Activated CD4-positive, alpha-beta memory T cell treated with anti-CD3 and anti-CD28 coated beads for 36 hours (primary cell): ENCODE results near the gene MRPL34. TPM values are rescaled to one million over a fixed set of nuclear protein-coding genes. Genes with fewer than 3 reads are reported as not detected.

Experiments used
- CTCF ChIA-PET: fragments of 350-600 bp; sonication (Branson Sonifier 250); formaldehyde crosslinking; loops from one replicate; lab custom pipeline; 2021; ENCODE audit warnings: antibody characterized with exemption, inconsistent platforms; lab: Charles Lee
- POLR2A ChIA-PET: fragments of 350-600 bp; sonication (Branson Sonifier 250); formaldehyde crosslinking; loops from one replicate; lab custom pipeline; 2021; ENCODE audit warnings: antibody characterized with exemption; lab: Charles Lee
- DNase-seq: peaks from one replicate; pipeline ENCODE4 v3.0.0-alpha.2; 2020
- H3K27ac Mint-ChIP-seq: one replicate; pipeline ENCODE4 v1.8.0; 2021; ENCODE audit warnings: mixed read lengths
- H3K27me3 Mint-ChIP-seq: one replicate; pipeline ENCODE4 v1.8.0; 2021; ENCODE audit warnings: mixed read lengths
- H3K36me3 Mint-ChIP-seq: one replicate; pipeline ENCODE4 v1.8.0; 2021; ENCODE audit warnings: mixed read lengths
- H3K4me1 Mint-ChIP-seq: one replicate; pipeline ENCODE4 v1.8.0; 2021; ENCODE audit warnings: low read depth, mixed read lengths
- H3K4me3 Mint-ChIP-seq: one replicate; pipeline ENCODE4 v1.8.0; 2021; ENCODE audit warnings: mild to moderate bottlenecking, mixed read lengths
- H3K9me3 Mint-ChIP-seq: one replicate; pipeline ENCODE4 v1.8.0; 2021; ENCODE audit warnings: mixed read lengths
- intact Hi-C: fragments of 100-400 bp; cut with micrococcal nuclease; formaldehyde crosslinking; loops from one replicate; pipeline ENCODE4 v1.15.1; 2023
- total RNA-seq, 2 experiments: library from RNA; stranded (reverse); gene quantifications; one replicate each; pipeline ENCODE4 v1.2.3, GENCODE V29; 2021

Gene MRPL34
- total RNA-seq, 2 experiments from 2014 or later = 92.9 to 93.7 TPM

GRCh38 chr19:17325133-17325532, 19.5 kb downstream of the MRPL34 start:
- H3K27me3 Mint-ChIP-seq = no peaks in the 10 kb centered on the region
- H3K27ac Mint-ChIP-seq = no peak overlapping the region
- intact Hi-C loops = no loop called here
- no peak for DNase-seq
- H3K9me3 Mint-ChIP-seq = no peaks in the 10 kb centered on the region
- peaks cover 7% of the 10 kb centered on the region for H3K36me3 Mint-ChIP-seq
- no peak overlapping the region for H3K4me3 Mint-ChIP-seq
- CTCF ChIA-PET = no interaction called here
- peaks cover 3% of the 10 kb centered on the region for H3K4me1 Mint-ChIP-seq
- POLR2A ChIA-PET = no interaction called here

- Mint-ChIP-seq H3K4me3 (no peak overlapping the region), H3K27ac (no peak overlapping the region), H3K9me3 (no peaks in the 10 kb centered on the region), H3K36me3 (peaks cover 5% of the 10 kb centered on the region), H3K4me1 (peaks cover 3% of the 10 kb centered on the region), H3K27me3 (no peaks in the 10 kb centered on the region)
- DNase-seq = no peak
- POLR2A ChIA-PET = interaction anchor here (0.5 to 1.0 kb wide), 2 partner anchors 17 to 73 kb away, joined by 3 to 4 read pairs; partner anchors contain the start of gene DDA1
- intact Hi-C loops = no loop called here
- CTCF ChIA-PET = no interaction called here
Measured at GRCh38 chr19:17325881-17326594, 20.4 kb downstream of the MRPL34 start.

- no peak for DNase-seq
- POLR2A ChIA-PET = interaction anchor here (0.5 to 1.0 kb wide), 2 partner anchors 17 to 73 kb away, joined by 3 to 4 read pairs; partner anchors contain the start of gene DDA1
- no peaks in the 10 kb centered on the region for H3K27me3 Mint-ChIP-seq
- H3K4me3 Mint-ChIP-seq = no peak overlapping the region
- CTCF ChIA-PET = no interaction called here
- H3K4me1 Mint-ChIP-seq = peaks cover 3% of the 10 kb centered on the region
- no peak overlapping the region for H3K27ac Mint-ChIP-seq
- intact Hi-C loops = no loop called here
- peaks cover 5% of the 10 kb centered on the region for H3K36me3 Mint-ChIP-seq
- H3K9me3 Mint-ChIP-seq = no peaks in the 10 kb centered on the region
Measured at GRCh38 chr19:17326595-17326966, 20.9 kb downstream of the MRPL34 start.

GRCh38 chr19:17327068-17327653, 21.5 kb downstream of the MRPL34 start:
- intact Hi-C loops = no loop called here
- H3K4me1 Mint-ChIP-seq = peaks cover 3% of the 10 kb centered on the region
- peak overlapping the region; percentile 12 for H3K4me3 Mint-ChIP-seq
- ChIA-PET CTCF (no interaction called here), POLR2A (interaction anchor here (0.5 to 1.0 kb wide), 2 partner anchors 18 to 72 kb away, joined by 3 to 4 read pairs; partner anchors contain the start of gene DDA1)
- no peak overlapping the region for H3K27ac Mint-ChIP-seq
- no peaks in the 10 kb centered on the region for H3K9me3 Mint-ChIP-seq
- no peaks in the 10 kb centered on the region for H3K27me3 Mint-ChIP-seq
- DNase-seq = no peak
- H3K36me3 Mint-ChIP-seq = peaks cover 5% of the 10 kb centered on the region

- Mint-ChIP-seq H3K4me1 (peaks cover 3% of the 10 kb centered on the region), H3K4me3 (peak overlapping the region; percentile 46), H3K36me3 (no peaks in the 10 kb centered on the region), H3K9me3 (no peaks in the 10 kb centered on the region), H3K27ac (no peak overlapping the region), H3K27me3 (no peaks in the 10 kb centered on the region)
- DNase-seq = peak; percentile 73
- ChIA-PET POLR2A (interaction anchor here (0.9 kb wide), 1 partner anchor 19 kb away, joined by 3 read pairs; the partner anchor contains the start of gene DDA1), CTCF (interaction anchor here (0.9 to 1.0 kb wide), 2 partner anchors 18 to 58 kb away, joined by 3 to 4 read pairs; partner anchors contain the start of gene DDA1)
- intact Hi-C loops = no loop called here
Measured at GRCh38 chr19:17327654-17328516, 22.2 kb downstream of the MRPL34 start.

GRCh38 chr19:17328517-17329365, 23.1 kb downstream of the MRPL34 start:
- H3K27me3 Mint-ChIP-seq = no peaks in the 10 kb centered on the region
- H3K36me3 Mint-ChIP-seq = no peaks in the 10 kb centered on the region
- H3K27ac Mint-ChIP-seq = no peak overlapping the region
- intact Hi-C loops = no loop called here
- POLR2A ChIA-PET = interaction anchor here (0.6 to 0.9 kb wide), 2 partner anchors 20 to 424 kb away, joined by 3 read pairs; partner anchors contain the start of gene DDA1
- peak overlapping the region; percentile 41 for H3K4me3 Mint-ChIP-seq
- H3K4me1 Mint-ChIP-seq = peaks cover 8% of the 10 kb centered on the region
- CTCF ChIA-PET = interaction anchor here (0.9 to 1.0 kb wide), 2 partner anchors 19 to 57 kb away, joined by 3 to 4 read pairs; partner anchors contain the start of gene DDA1
- H3K9me3 Mint-ChIP-seq = no peaks in the 10 kb centered on the region
- DNase-seq = peak; percentile 44

GRCh38 chr19:17329366-17330261, 23.9 kb downstream of the MRPL34 start:
- ChIA-PET CTCF (interaction anchor here (1.0 to 1.1 kb wide), 2 partner anchors 20 to 60 kb away, joined by 3 read pairs; partner anchors contain the start of gene DDA1), POLR2A (interaction anchor here (0.6 kb wide), 1 partner anchor 423 kb away, joined by 3 read pairs; no protein-coding TSS in a partner anchor)
- H3K36me3 Mint-ChIP-seq = no peaks in the 10 kb centered on the region
- no peaks in the 10 kb centered on the region for H3K9me3 Mint-ChIP-seq
- no peak for DNase-seq
- no peak overlapping the region for H3K27ac Mint-ChIP-seq
- intact Hi-C loops = no loop called here
- H3K4me1 Mint-ChIP-seq = peaks cover 11% of the 10 kb centered on the region
- H3K27me3 Mint-ChIP-seq = no peaks in the 10 kb centered on the region
- H3K4me3 Mint-ChIP-seq = no peak overlapping the region

- Mint-ChIP-seq H3K27me3 (no peaks in the 10 kb centered on the region), H3K9me3 (no peaks in the 10 kb centered on the region), H3K36me3 (no peaks in the 10 kb centered on the region), H3K4me3 (peak overlapping the region; percentile 8), H3K4me1 (peaks cover 16% of the 10 kb centered on the region), H3K27ac (no peak overlapping the region)
- ChIA-PET POLR2A (no interaction called here), CTCF (interaction anchor here (0.7 to 1.1 kb wide), 3 partner anchors 11 to 59 kb away, joined by 3 read pairs; partner anchors contain the start of gene DDA1)
- intact Hi-C loops = no loop called here
- no peak for DNase-seq
Measured at GRCh38 chr19:17330262-17331044, 24.8 kb downstream of the MRPL34 start.

- CTCF ChIA-PET = interaction anchor here (0.7 kb wide), 1 partner anchor 12 kb away, joined by 3 read pairs; no protein-coding TSS in a partner anchor
- no peak for DNase-seq
- Mint-ChIP-seq H3K36me3 (no peaks in the 10 kb centered on the region), H3K27me3 (no peaks in the 10 kb centered on the region), H3K9me3 (no peaks in the 10 kb centered on the region), H3K4me3 (no peak overlapping the region), H3K27ac (no peak overlapping the region), H3K4me1 (peaks cover 18% of the 10 kb centered on the region)
- POLR2A ChIA-PET = no interaction called here
- intact Hi-C loops = no loop called here
Measured at GRCh38 chr19:17331045-17331558, 25.4 kb downstream of the MRPL34 start.
